BE2C (cell line): ENCODE measurements around the gene KDM4D. TPM values are rescaled to one million over a fixed set of nuclear protein-coding genes. Genes with fewer than 3 reads are reported as not detected.

Experiments
- DNase-seq: peaks from one replicate; pipeline ENCODE4 v3.0.0-alpha.2; 2020
- H3K27me3 ChIP-seq: fragments of 250-450 bp; sonication (Bioruptor Pico); 2 replicates; pipeline ENCODE4 v1.5.1; 2020; ENCODE audit warnings: mild to moderate bottlenecking
- H3K36me3 ChIP-seq: fragments of 250-450 bp; sonication (Bioruptor Pico); 2 replicates; pipeline ENCODE4 v1.5.1; 2020; ENCODE audit warnings: mild to moderate bottlenecking
- H3K4me1 ChIP-seq: fragments of 250-450 bp; sonication (Bioruptor Pico); 2 replicates; pipeline ENCODE4 v1.5.1; 2020
- H3K4me3 ChIP-seq: 2 replicates; pipeline ENCODE4 v1.5.1; 2011; ENCODE audit warnings: low read depth, low read length
- H3K9me3 ChIP-seq: fragments of 250-450 bp; sonication (Bioruptor Pico); 2 replicates; pipeline ENCODE4 v1.5.1; 2020
- CTCF ChIP-seq: IDR thresholded peaks from 2 replicates; pipeline ENCODE4 v1.5.1; 2012; ENCODE audit warnings: mild to moderate bottlenecking, low read depth, low read length
- polyA plus RNA-seq: library from polyadenylated mRNA; unstranded; fragments of >200 nt; gene quantifications from one replicate; pipeline ENCODE4 v1.2.1, GENCODE V29; 2012; ENCODE audit warnings: low read depth, missing spikeins; ENCODE audit not compliant: insufficient read length, insufficient read depth

Gene KDM4D
- polyA plus RNA-seq, result 1.6 TPM

GRCh38 chr11:94973099-94973968 is at the start of gene KDM4D, which contains the start of gene CWC15:
Gene KDM4D (plus strand): TSS chr11:94973709. CDS start chr11:94997373, 23,664 bp downstream.
Gene CWC15 (minus strand): TSS chr11:94973556. CDS start chr11:94972185, 1,371 bp downstream.
- H3K4me1 ChIP-seq, result peaks cover 6% of the 10 kb centered on the region
- H3K27me3 ChIP-seq, result no peaks in the 10 kb centered on the region
- peak; percentile 96 for DNase-seq
- TF ChIP-seq CTCF, result no peak
- H3K4me3 ChIP-seq, result peak within 1 kb of the TSS; percentile 92
- H3K36me3 ChIP-seq, result peaks cover 38% of the 10 kb centered on the region
- H3K9me3 ChIP-seq, result no peaks in the 10 kb centered on the region

- peaks cover 8% of the 10 kb centered on the region for H3K4me1 ChIP-seq
- no peaks in the 10 kb centered on the region for H3K9me3 ChIP-seq
- DNase-seq, result peak; percentile 65
- H3K36me3 ChIP-seq, result no peaks in the 10 kb centered on the region
- H3K4me3 ChIP-seq, result no peak overlapping the region
- TF ChIP-seq CTCF, result no peak
- H3K27me3 ChIP-seq, result no peaks in the 10 kb centered on the region
Observed at GRCh38 chr11:94924171-94924572, 49.3 kb upstream of the KDM4D start.

- Histone ChIP-seq H3K4me3 (no peak overlapping the region), H3K9me3 (no peaks in the 10 kb centered on the region), H3K36me3 (no peaks in the 10 kb centered on the region), H3K4me1 (peaks cover 8% of the 10 kb centered on the region), H3K27me3 (no peaks in the 10 kb centered on the region)
- DNase-seq, result no peak
- no peak for TF ChIP-seq CTCF
Observed at GRCh38 chr11:94924612-94925011, 48.9 kb upstream of the KDM4D start.

GRCh38 chr11:94925422-94926270 is 47.9 kb upstream of the KDM4D start:
- Histone ChIP-seq H3K36me3 (no peaks in the 10 kb centered on the region), H3K27me3 (no peaks in the 10 kb centered on the region), H3K4me1 (peaks cover 8% of the 10 kb centered on the region), H3K4me3 (no peak overlapping the region), H3K9me3 (no peaks in the 10 kb centered on the region)
- DNase-seq, result no peak
- no peak for TF ChIP-seq CTCF

- Histone ChIP-seq H3K4me3 (no peak overlapping the region), H3K27me3 (no peaks in the 10 kb centered on the region), H3K9me3 (no peaks in the 10 kb centered on the region), H3K36me3 (no peaks in the 10 kb centered on the region), H3K4me1 (peaks cover 8% of the 10 kb centered on the region)
- TF ChIP-seq CTCF, result no peak
- no peak for DNase-seq
Observed at GRCh38 chr11:94926271-94926625, 47.3 kb upstream of the KDM4D start.
